ENCODE results near the gene HCN4.

- TF ChIP-seq CTCF (conservative IDR thresholded peaks at IDR 0.05 in 1 of 2, IDR thresholded peaks at IDR 0.05 in 1 of 2; ENCODE audit: low read depth in 1 of 2, low read length in 2 of 2): no peak
- no peak for TF ChIP-seq EZH2 (IDR thresholded peaks at IDR 0.05; ENCODE audit: low read length, missing control alignments)
Observed at GRCh38 chr15:73395671-73396070, 26.9 kb upstream of the HCN4 start.
